ENCODE measurements around the gene LPAR3.

The LPAR3 gene

GRCh38 chr1:84823991-84824390, 69.0 kb downstream of the LPAR3 start:
- DNase-seq = no peak

GRCh38 chr1:84823511-84823910, 69.5 kb downstream of the LPAR3 start:
- no peak for DNase-seq

- no peak for DNase-seq
Measured at GRCh38 chr1:84810343-84810742, 82.7 kb downstream of the LPAR3 start.

- DNase-seq = no peak
Measured at GRCh38 chr1:84809023-84809422, 84.0 kb downstream of the LPAR3 start.

- no peak for DNase-seq
Measured at GRCh38 chr1:84803604-84804003, 89.4 kb downstream of the LPAR3 start.

- DNase-seq = no peak
Measured at GRCh38 chr1:84802567-84803232, 90.3 kb downstream of the LPAR3 start.

- no peak for DNase-seq
Measured at GRCh38 chr1:84800090-84801073, 92.6 kb downstream of the LPAR3 start.

- no peak for DNase-seq
Measured at GRCh38 chr1:84797603-84798002, 95.4 kb downstream of the LPAR3 start.

- DNase-seq = no peak
Measured at GRCh38 chr1:84795966-84796600, 96.9 kb downstream of the LPAR3 start.

GRCh38 chr1:84795213-84795612, 97.8 kb downstream of the LPAR3 start:
- DNase-seq = no peak

- DNase-seq = no peak
Measured at GRCh38 chr1:84792421-84792820, 100.6 kb downstream of the LPAR3 start.

GRCh38 chr1:84789014-84789413, 104.0 kb downstream of the LPAR3 start:
- no peak for DNase-seq

- no peak for DNase-seq
Measured at GRCh38 chr1:84785271-84786036, 107.6 kb downstream of the LPAR3 start.

- DNase-seq = no peak
Measured at GRCh38 chr1:84782881-84783280, 110.1 kb downstream of the LPAR3 start.

- DNase-seq = no peak
Measured at GRCh38 chr1:84781946-84782771, 110.8 kb downstream of the LPAR3 start.

- peak; percentile 83 for DNase-seq
Measured at GRCh38 chr1:84780000-84780716, 112.8 kb downstream of the LPAR3 start.

- no peak for DNase-seq
Measured at GRCh38 chr1:84776639-84777038, 116.4 kb downstream of the LPAR3 start.

GRCh38 chr1:84775535-84775920, 117.5 kb downstream of the LPAR3 start:
- no peak for DNase-seq

- no peak for DNase-seq
Measured at GRCh38 chr1:84774669-84775534, 118.1 kb downstream of the LPAR3 start.

- no peak for DNase-seq
Measured at GRCh38 chr1:84773933-84774497, 119.0 kb downstream of the LPAR3 start.

Data from NK-92 treated with Interleukin-12 subunit alpha and Interleukin-12 subunit beta, amount 100 ng/mL, for 24 hours (cell line).